Smooth muscle cell (in vitro differentiated cells): ENCODE data around the gene IQSEC1. TPM values are rescaled to one million over a fixed set of nuclear protein-coding genes. Genes with fewer than 3 reads are reported as not detected.

ENCODE experiments used
- DNase-seq: peaks from one replicate; lab custom pipeline; 2025; ENCODE audit not compliant: unreplicated experiment; lab: John Stamatoyannopoulos, UW
- H2AFZ ChIP-seq: fragments of 200-600 bp; sonication (generic); 2 replicates; pipeline ENCODE4 v1.6.0; 2016; ENCODE audit warnings: antibody characterized with exemption, low read depth, mild to moderate bottlenecking
- H3F3A ChIP-seq: fragments of 200-600 bp; sonication (generic); 2 replicates; pipeline ENCODE4 v1.6.0; 2017; ENCODE audit warnings: antibody characterized with exemption, low read depth
- H3K27ac ChIP-seq: fragments of 200-600 bp; sonication (generic); 2 replicates; pipeline ENCODE4 v1.5.1; 2016; ENCODE audit warnings: low read depth, mild to moderate bottlenecking
- H3K27me3 ChIP-seq: fragments of 200-600 bp; sonication (generic); 2 replicates; pipeline ENCODE4 v1.6.1; 2016; ENCODE audit warnings: low read depth, mild to moderate bottlenecking
- H3K36me3 ChIP-seq: fragments of 200-600 bp; sonication (generic); 2 replicates; pipeline ENCODE4 v1.5.1; 2016; ENCODE audit warnings: low read depth
- H3K4me1 ChIP-seq: fragments of 200-600 bp; sonication (generic); 2 replicates; pipeline ENCODE4 v1.5.1; 2016; ENCODE audit warnings: low read depth
- H3K4me2 ChIP-seq: fragments of 200-600 bp; sonication (generic); 2 replicates; pipeline ENCODE4 v1.6.0; 2016; ENCODE audit warnings: mild to moderate bottlenecking
- H3K4me3 ChIP-seq: fragments of 200-600 bp; sonication (generic); 2 replicates; pipeline ENCODE4 v1.5.1; 2016; ENCODE audit warnings: mild to moderate bottlenecking
- H3K79me2 ChIP-seq: fragments of 200-600 bp; sonication (generic); 2 replicates; pipeline ENCODE4 v1.6.0; 2016; ENCODE audit warnings: low read depth, mild to moderate bottlenecking
- H3K9ac ChIP-seq: fragments of 200-600 bp; sonication (generic); 2 replicates; pipeline ENCODE4 v1.6.0; 2016; ENCODE audit warnings: low read depth
- H3K9me3 ChIP-seq: fragments of 200-600 bp; sonication (generic); replicated peaks from 2 replicates; pipeline ENCODE4 v1.5.1; 2016; ENCODE audit warnings: low read depth
- H4K20me1 ChIP-seq: fragments of 200-600 bp; sonication (generic); 2 replicates; pipeline ENCODE4 v1.6.0; 2016; ENCODE audit warnings: low read depth
- WGBS: methylation state at CpG from one replicate; pipeline ENCODE4 v1.1.7; 2016; ENCODE audit warnings: low lambda C conversion rate; 5-methylcytosine and 5-hydroxymethylcytosine counted together
- polyA plus RNA-seq: library from polyadenylated mRNA; unstranded; fragments of >200 nt; fragmentation: Nextera tagmentation; extraction: Ambion mirVana; gene quantifications from 2 replicates; pipeline ENCODE4 v1.2.1, GENCODE V29; 2016
- total RNA-seq: library from RNA; depleted of rRNA; stranded (reverse); fragments of >200 nt; gene quantifications from 2 replicates; pipeline ENCODE4 v1.2.3, GENCODE V29; 2014
- TF ChIP-seq, protein P1 (sequence below): fragments of 200-600 bp; sonication (generic); IDR thresholded peaks from 2 replicates; pipeline ENCODE4 v1.5.1; 2017; ENCODE audit warnings: borderline replicate concordance, mild to moderate bottlenecking, antibody characterized with exemption; ENCODE audit not compliant: insufficient read depth, poor library complexity, severe bottlenecking

Gene IQSEC1
- total and polyA plus RNA-seq, 2 experiments from 2014 or later, result 18.9 to 19.8 TPM

DNA sequence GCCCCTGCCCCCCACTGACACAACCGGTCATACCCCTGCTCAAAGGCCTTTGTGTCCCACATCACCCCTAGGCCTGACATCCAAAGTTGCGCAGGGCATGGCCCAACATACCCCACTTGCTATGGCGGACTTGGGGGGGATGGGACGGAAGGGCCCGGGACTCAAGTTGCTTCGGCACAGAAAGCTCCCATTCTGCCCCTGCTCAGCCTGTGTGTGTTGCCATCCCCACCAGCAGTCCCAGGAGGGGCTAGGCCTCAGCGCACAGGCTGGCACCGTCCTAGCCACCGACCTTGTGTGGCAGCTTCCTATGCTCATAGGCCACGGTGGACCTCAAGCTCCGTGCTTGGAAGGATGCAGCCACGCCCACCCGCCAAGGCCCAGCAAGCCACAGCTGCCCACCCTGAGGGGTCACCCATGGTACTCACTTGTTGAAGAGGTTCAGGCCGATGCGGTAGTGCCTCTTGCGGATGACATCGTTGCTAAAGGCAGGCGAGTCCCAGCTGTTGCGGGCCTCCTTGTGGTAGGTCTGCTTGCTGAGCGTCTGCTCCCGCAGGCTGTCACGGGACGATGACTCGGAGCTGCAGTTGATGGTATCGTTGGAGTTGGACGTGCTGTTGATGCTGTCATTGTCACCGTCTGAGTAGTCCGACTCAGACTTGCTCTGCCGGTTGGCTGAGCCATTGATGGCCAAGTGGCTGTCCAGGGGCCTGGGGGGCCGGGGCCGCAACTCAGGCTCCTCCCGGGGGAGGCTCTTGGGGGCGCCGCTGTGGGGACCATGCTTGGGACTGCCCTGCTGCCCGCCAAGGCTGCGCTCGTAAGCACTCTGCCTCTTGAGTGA is 138.0 kb downstream of the IQSEC1 start:
- Histone ChIP-seq H2AFZ (no peak overlapping the region), H3K36me3 (no peaks in the 10 kb centered on the region), H3K9ac (no peak overlapping the region), H3K27me3 (no peaks in the 10 kb centered on the region), H3K4me3 (no peak overlapping the region), H3K79me2 (no peaks in the 10 kb centered on the region), H3K27ac (no peak overlapping the region), H3K9me3 (no peaks in the 10 kb centered on the region), H3K4me2 (no peak overlapping the region), H3K4me1 (no peaks in the 10 kb centered on the region), H3F3A (no peaks in the 10 kb centered on the region), H4K20me1 (peaks cover 65% of the 10 kb centered on the region)
- TF ChIP-seq, protein P1, sequence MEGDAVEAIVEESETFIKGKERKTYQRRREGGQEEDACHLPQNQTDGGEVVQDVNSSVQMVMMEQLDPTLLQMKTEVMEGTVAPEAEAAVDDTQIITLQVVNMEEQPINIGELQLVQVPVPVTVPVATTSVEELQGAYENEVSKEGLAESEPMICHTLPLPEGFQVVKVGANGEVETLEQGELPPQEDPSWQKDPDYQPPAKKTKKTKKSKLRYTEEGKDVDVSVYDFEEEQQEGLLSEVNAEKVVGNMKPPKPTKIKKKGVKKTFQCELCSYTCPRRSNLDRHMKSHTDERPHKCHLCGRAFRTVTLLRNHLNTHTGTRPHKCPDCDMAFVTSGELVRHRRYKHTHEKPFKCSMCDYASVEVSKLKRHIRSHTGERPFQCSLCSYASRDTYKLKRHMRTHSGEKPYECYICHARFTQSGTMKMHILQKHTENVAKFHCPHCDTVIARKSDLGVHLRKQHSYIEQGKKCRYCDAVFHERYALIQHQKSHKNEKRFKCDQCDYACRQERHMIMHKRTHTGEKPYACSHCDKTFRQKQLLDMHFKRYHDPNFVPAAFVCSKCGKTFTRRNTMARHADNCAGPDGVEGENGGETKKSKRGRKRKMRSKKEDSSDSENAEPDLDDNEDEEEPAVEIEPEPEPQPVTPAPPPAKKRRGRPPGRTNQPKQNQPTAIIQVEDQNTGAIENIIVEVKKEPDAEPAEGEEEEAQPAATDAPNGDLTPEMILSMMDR, result no peak
- no peak for DNase-seq
- WGBS, result 85% methylated on average over 29 of the region's 37 CpGs

- no peak overlapping the region for H3K4me2 ChIP-seq
- H2AFZ ChIP-seq, result no peak overlapping the region
- no peaks in the 10 kb centered on the region for H3K27me3 ChIP-seq
- TF ChIP-seq, protein P1, result no peak
- H4K20me1 ChIP-seq, result peaks cover 66% of the 10 kb centered on the region
- no peaks in the 10 kb centered on the region for H3K36me3 ChIP-seq
- DNase-seq, result no peak
- H3F3A ChIP-seq, result no peaks in the 10 kb centered on the region
- H3K9me3 ChIP-seq, result no peaks in the 10 kb centered on the region
- H3K9ac ChIP-seq, result no peak overlapping the region
- H3K79me2 ChIP-seq, result no peaks in the 10 kb centered on the region
- no peak overlapping the region for H3K27ac ChIP-seq
- WGBS, result 91% methylated on average over 8 of the region's 8 CpGs
- H3K4me1 ChIP-seq, result no peaks in the 10 kb centered on the region
- H3K4me3 ChIP-seq, result no peak overlapping the region
Observed at GRCh38 chr3:12934431-12934830, 138.8 kb downstream of the IQSEC1 start.

DNA sequence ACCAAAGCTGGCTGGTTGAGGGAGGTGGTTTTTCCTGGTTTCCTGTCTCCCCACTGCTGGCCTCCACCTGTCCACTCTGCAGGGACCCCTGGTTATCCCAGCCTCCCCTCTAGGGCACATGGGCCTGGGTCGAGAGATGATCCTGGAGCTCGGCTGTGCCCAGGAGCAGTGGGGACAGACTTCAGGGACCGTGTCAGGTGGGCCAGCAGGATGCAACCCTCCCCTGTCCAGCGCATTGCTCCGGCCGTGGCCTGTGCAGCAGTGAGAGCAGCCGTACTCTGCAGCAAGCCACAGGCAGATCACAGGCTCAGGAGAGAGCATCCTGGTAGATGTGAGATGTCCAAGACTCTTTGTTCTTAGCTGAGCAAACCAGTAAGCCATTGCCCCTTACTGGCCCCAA is 139.3 kb downstream of the IQSEC1 start:
- no peak for DNase-seq
- 97% methylated on average over 7 of the region's 7 CpGs for WGBS
- Histone ChIP-seq H3K36me3 (no peaks in the 10 kb centered on the region), H3K9me3 (no peaks in the 10 kb centered on the region), H2AFZ (no peak overlapping the region), H3K9ac (no peak overlapping the region), H4K20me1 (peaks cover 71% of the 10 kb centered on the region), H3F3A (no peaks in the 10 kb centered on the region), H3K27me3 (no peaks in the 10 kb centered on the region), H3K4me1 (no peaks in the 10 kb centered on the region), H3K4me2 (no peak overlapping the region), H3K4me3 (no peak overlapping the region), H3K79me2 (no peaks in the 10 kb centered on the region), H3K27ac (no peak overlapping the region)
- TF ChIP-seq, protein P1, result no peak

DNA sequence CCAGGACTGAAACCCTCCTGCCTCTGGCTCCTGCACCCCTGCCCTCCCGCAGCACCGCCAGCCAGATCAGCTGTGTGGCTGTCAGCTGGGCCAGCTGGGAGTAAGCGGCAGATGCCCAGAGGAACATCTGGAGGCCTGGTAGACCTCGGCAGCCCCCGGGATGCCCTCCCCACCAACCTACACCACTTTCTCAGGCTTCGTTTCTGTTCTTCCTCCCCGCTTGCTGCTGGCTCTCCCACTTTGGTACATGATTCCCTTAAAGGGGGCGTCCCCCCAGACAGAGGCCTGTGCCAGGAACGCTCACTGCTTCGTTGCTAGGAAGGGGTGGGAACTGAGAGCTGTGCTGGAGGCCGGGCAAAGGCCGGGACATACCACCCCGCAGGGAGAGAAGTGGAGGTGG is 140.5 kb downstream of the IQSEC1 start:
- Histone ChIP-seq H3K9me3 (no peaks in the 10 kb centered on the region), H3K4me1 (no peaks in the 10 kb centered on the region), H3K9ac (no peak overlapping the region), H4K20me1 (peaks cover 77% of the 10 kb centered on the region), H3K4me2 (no peak overlapping the region), H2AFZ (no peak overlapping the region), H3F3A (no peaks in the 10 kb centered on the region), H3K27ac (no peak overlapping the region), H3K27me3 (no peaks in the 10 kb centered on the region), H3K4me3 (no peak overlapping the region), H3K79me2 (no peaks in the 10 kb centered on the region), H3K36me3 (no peaks in the 10 kb centered on the region)
- 94% methylated on average over 13 of the region's 13 CpGs for whole genome bisulfite sequencing
- no peak for DNase-seq
- TF ChIP-seq, protein P1, result no peak
